A673 (cell line): ENCODE measurements around the gene JAG1.

Source experiments
- EZH2 ChIP-seq: fragments of 200-600 bp; sonication (generic); IDR thresholded peaks from 2 replicates; pipeline ENCODE4 v1.6.1; 2017; ENCODE audit warnings: borderline replicate concordance, low read depth, mild to moderate bottlenecking, mixed read lengths, antibody characterized with exemption, low read length; ENCODE audit not compliant: poor library complexity, severe bottlenecking
- TF ChIP-seq, protein P1 (sequence below): fragments of 300-800, 200-600 bp; sonication (generic); conservative IDR thresholded peaks from 2 replicates; pipeline ENCODE4 v1.5.1; 2017; ENCODE audit warnings: low read depth, mild to moderate bottlenecking, antibody characterized with exemption, low read length, moderate library complexity, mixed read lengths

DNA sequence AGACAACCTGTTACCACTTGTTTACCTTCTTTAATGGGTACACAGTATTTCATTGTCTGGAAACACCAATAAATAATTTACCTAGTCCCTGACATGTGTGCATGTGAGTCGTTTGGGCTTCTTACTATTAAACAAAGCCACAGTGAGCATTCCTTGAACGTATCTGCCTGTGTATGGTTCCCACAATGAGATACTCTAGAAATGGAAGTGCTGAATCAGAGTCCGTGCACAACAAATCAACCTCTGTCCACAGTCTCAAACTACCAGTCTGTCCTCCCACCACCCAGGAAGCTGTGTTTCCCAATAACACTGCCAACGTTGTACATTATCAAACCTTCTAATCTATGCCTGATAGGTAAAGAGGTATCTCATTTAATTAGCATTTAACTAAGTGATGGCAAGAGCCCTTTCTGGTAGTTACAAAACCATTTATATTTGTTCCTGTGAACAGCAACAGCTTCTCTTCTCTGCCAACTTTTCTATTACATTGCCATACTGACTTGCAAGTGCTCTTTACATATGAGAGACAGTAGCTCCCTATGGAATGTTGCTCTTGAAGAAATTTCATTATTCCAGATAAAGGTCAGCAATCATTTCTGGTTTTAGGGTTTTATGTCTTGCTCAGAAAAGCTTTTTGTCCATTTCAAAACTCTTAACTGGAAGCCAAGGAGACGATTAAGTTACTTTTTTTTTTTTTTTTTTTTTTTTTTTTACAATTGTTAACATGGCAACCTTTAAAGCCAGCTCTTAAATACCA is 14.7 kb downstream of the JAG1 start:
- TF ChIP-seq, protein P1, sequence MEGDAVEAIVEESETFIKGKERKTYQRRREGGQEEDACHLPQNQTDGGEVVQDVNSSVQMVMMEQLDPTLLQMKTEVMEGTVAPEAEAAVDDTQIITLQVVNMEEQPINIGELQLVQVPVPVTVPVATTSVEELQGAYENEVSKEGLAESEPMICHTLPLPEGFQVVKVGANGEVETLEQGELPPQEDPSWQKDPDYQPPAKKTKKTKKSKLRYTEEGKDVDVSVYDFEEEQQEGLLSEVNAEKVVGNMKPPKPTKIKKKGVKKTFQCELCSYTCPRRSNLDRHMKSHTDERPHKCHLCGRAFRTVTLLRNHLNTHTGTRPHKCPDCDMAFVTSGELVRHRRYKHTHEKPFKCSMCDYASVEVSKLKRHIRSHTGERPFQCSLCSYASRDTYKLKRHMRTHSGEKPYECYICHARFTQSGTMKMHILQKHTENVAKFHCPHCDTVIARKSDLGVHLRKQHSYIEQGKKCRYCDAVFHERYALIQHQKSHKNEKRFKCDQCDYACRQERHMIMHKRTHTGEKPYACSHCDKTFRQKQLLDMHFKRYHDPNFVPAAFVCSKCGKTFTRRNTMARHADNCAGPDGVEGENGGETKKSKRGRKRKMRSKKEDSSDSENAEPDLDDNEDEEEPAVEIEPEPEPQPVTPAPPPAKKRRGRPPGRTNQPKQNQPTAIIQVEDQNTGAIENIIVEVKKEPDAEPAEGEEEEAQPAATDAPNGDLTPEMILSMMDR = no peak
- no peak for TF ChIP-seq EZH2
